ENCODE data around the gene LAPTM5.

LAPTM5 gene

DNA sequence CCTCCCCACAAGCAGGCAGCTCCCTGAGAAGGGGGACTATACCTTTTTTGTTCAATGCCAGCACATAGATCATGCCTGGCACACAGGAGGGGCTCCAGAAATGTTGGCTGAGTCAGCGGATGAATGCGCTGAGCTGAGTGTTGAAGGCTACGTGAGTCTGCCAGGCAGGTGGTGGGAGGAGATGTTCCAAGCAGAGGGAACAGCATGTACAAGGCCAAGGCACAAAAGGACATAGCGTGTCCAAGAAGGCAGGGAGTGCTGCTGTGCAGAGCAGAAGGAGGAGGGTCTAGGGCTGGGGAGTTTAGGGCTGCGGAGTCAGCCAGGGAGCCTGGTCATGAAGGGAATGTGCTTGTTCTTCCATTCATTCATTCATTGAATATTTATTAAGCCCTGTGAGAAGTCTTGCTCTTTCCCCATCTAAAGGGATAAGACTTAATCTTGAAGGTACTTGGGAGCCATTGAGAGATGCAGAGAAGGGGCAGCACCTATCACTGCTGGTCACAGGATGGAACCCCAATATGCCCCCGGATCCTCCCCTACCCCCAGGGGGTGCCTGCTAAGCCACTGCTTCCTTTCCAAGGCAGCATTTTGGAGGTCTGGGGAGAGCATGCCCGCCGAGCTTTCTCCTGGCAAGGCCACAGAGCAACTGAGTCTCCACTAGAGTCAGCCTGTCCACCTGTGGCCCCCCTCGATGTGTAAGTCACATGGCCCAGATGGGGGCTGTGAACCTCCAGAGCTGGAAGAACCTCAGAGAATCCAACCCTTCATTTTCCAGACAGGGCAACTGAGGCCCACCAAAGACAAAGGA is 31.2 kb upstream of the LAPTM5 start:
- no peak for DNase-seq
- in situ Hi-C loops (cut with HindIII; ENCODE audit: low pct_ligation_motif_present, low pct_unique_long_range_greater_than_20kb, low sequenced_read_pairs), result no loop called here

DNA sequence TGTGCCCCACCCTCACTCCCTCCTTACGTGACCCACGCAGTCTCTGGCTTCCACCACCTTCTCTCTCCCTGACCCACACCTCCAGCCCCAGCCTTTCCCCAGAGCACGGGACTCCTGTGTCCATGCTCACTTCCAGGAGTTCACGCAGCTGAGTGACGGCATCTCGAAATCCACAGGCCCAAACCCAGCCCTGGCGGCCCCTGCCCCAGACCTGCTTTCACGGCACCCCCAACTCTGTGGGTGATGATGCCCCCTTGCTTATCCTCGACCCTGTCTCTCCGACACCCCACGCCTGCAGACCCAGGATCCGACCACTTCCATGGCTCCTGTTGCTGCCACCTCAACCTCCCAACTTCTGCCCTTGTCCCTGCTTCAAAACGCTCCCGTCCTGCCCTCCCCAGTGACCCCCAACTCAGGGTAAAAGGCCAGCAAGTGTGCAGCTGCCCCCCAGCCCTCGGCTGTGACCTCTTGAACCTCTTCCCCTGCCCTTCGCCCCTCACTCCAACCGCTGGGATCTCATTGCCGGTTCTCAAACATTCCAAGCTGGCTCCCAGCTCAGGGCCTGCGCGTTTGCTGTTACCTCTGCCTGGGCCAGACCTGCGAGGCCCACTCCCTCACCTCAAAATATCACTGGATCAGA is 30.4 kb upstream of the LAPTM5 start:
- in situ Hi-C loops (cut with HindIII; ENCODE audit: low pct_ligation_motif_present, low pct_unique_long_range_greater_than_20kb, low sequenced_read_pairs), result no loop called here
- no peak for DNase-seq

DNA sequence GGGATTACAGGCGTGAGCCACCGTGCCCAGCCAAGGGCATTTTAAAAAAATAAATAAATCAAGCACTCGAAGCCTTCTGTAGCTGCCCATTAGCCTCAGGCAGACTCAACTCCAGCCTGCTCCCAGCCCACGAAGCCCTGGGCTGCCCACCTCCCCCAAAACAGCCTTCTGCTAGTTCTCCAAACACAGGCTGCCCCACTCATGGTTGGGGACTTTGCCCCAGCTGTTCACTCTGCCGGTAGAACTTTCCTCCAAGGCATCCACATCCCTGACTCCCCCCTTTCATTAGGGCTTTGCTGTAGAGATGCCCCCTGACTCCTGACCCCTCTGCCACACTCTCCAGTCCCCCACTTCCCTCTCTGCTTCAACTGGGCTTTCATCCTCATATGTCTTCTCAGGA is 29.7 kb upstream of the LAPTM5 start:
- DNase-seq, result no peak
- in situ Hi-C loops (cut with HindIII; ENCODE audit: low pct_ligation_motif_present, low pct_unique_long_range_greater_than_20kb, low sequenced_read_pairs), result no loop called here

DNA sequence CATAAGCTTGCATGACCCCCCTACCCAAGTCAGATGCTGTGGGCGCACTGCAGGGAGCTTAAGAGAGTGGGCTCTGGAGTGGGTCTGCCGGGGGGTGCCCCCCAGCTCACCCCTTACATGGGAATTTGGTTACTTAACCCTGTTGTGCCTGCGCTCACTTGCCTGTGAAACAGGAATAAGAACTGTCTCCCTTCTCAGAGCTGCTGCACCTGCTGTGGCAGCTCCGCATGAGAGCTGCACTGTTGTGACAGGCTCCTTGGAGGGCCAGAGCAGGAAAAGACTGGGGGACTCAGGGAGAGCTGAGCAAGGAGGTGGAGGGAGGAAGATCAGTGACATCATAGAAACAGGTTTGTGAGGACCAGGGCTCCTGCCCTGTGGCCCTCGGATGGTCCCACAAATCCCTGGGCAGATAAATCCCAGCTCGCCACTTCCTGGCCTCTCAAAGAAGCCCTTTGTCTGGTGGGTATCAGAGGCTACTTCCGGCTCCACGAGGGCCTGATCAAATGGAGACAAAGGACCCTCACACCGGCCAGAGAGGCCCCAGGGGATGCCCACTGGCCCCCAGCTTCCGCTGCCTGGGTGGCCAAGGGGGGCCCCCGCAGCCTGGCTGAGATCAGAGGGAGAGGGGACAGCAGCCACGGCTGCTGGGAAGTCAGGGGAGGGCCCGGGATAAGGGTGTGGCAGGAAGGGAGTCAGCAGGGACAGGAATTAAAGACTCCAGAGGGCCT is 28.9 kb upstream of the LAPTM5 start:
- in situ Hi-C loops (cut with HindIII; ENCODE audit: low pct_ligation_motif_present, low pct_unique_long_range_greater_than_20kb, low sequenced_read_pairs), result no loop called here
- DNase-seq, result no peak

DNA sequence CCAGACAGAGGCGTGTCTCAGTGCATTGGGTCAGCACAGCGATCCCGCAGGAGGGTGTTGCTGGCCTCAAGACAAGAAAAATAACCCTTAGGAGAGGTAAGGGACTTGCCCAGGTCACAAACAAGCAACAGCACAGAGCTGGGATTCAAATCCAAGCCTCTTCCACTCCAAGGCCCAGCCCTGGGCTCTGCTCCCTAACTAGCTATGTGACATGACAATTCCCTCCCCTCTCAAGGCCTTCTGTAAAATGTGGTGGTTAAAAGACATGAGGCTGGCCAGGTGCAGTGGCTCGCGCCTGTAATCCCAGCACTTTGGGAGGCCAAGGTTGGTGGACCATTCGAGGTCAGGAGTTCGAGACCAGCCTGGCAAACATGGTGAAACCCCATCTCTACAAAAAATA is 28.1 kb upstream of the LAPTM5 start:
- no peak for DNase-seq

DNA sequence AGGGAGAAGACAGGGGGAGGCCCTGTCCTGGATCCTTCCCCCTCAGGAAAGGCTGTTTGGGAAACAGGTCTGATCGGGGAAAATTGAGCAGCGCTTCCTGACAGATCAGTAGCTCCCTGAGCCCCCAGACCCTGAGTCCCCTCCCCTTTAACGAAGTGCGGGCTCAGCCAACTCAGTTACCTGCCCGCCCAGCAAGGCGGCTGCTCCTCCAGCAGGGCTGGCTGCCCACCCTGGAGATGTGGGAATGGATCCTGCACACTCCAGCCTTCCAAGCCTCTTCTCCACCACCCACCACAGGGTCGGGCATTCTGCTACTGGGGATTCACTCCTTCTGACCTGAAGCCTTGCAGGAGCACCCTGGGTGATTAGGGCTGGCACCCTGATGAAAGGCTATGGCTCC is 27.6 kb upstream of the LAPTM5 start:
- in situ Hi-C loops (cut with HindIII; ENCODE audit: low pct_ligation_motif_present, low pct_unique_long_range_greater_than_20kb, low sequenced_read_pairs), result no loop called here
- DNase-seq, result no peak

More for the DNA sequence above, 28.1 kb upstream of the LAPTM5 start:
- in situ Hi-C loops (cut with HindIII; ENCODE audit: low pct_ligation_motif_present, low pct_unique_long_range_greater_than_20kb, low sequenced_read_pairs), result no loop called here

DNA sequence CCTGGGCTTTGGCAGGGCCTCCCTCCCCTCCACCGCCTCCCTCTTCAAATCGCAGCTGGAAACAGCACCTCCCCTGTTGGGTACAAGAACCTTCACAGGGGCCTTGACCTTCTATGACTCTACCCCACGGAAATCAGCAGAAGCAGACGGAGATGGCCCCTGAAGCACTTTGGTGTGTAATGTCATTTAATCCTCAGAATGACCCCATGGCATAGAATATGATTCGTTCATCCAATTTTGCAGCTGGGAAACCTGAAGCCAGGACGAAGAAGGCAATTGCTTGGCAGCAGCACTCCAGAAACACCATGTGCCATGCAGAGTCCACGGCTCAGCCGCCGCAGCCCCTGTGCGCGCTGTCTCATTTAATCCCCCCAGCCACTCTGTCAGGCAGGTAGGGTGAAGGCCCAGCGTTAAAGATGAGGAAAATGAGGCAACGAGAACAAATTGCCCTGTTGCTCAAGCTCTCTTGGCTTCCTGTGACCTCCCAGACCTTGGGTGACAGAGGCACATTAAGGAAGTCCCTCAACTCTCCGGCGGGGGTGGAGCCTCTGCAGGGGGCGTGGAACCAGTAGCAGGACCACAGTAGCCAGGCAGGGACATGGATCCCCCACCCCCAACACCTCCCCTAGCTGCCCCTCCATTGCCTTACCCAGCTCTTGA is 25.8 kb upstream of the LAPTM5 start:
- in situ Hi-C loops (cut with HindIII; ENCODE audit: low pct_ligation_motif_present, low pct_unique_long_range_greater_than_20kb, low sequenced_read_pairs), result no loop called here
- no peak for DNase-seq

DNA sequence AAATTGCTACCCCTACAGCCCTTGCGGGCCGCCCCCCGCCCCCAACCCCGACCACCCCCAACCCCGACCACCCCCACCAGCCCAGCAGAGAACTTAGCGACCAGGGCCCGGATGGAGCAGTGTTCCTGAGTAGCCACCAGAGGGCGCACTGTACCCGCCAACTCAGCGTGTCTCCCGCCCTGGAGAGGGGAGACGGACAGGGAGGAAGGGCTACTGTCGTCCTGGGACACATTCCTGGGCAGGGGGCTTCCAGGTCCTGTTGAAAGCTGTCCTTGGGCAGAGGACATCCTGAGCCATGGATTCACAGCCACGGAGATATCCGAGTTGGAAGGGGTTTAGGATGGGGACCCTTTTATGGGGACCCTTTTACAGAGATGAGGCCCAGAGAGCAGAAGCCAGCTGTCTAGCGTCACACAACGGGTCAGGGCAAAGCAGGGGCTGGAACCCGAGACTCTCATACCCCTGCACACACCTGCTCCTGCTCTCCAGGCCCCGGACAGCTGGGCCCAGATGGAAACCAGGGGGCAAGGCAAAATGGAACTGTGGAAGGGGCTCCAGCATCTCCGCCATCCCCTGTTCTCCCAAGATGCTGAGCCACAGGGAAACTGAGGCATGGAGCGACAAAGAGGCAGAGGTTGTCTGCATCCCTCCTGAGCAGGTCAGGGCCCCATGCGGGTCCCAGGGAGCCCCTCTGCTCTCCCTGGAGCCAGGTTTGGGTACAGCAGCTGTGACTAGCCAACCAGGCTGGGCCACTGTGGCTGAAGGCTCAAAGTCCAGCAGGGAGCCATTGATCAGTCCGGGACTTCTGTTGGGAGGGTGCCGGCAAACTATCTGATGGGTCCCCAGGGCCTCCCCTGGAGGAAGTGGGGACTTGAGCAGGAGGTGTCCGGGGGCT is 25.0 kb upstream of the LAPTM5 start:
- in situ Hi-C loops (cut with HindIII; ENCODE audit: low pct_ligation_motif_present, low pct_unique_long_range_greater_than_20kb, low sequenced_read_pairs), result no loop called here
- peak; percentile 51 for DNase-seq

DNA sequence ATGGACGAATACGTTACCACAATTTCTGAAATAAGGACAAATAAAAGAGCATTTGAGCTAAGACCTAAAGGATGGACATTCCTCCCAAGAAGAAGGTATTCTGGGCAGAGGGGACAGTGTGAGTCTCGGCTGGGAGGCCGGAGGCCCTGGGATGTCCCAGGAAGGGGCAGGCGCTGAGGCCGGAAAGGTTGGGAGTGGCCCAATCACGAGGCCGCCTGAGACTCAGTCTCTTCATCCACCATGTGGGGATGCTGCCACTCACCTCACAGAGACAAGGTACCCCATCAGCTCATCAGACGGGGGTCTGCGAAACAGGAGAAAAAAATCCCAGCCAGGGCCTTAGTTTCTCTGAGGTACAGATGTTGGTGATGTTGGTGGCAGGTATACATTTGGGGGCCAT is 24.3 kb upstream of the LAPTM5 start:
- in situ Hi-C loops (cut with HindIII; ENCODE audit: low pct_ligation_motif_present, low pct_unique_long_range_greater_than_20kb, low sequenced_read_pairs), result no loop called here
- DNase-seq, result no peak

DNA sequence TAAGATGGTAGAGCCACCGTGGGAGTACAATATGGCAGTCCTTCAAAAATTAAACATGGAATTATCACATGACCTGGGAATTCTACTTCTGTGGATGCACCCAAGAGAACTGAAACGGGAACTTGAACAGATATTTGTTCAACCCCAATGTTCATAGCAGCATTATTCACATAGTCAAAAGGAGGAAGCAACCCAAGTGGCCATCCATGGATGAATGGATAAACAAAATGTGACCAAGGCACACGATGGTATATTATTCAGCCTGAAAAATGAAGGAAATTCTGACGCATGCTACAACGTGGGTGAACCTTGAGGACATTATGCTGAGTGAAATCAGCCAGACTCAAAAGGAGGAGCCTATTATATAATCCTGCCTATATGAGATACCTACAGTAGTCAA is 22.8 kb upstream of the LAPTM5 start:
- no peak for DNase-seq
- in situ Hi-C loops (cut with HindIII; ENCODE audit: low pct_ligation_motif_present, low pct_unique_long_range_greater_than_20kb, low sequenced_read_pairs), result no loop called here

DNA sequence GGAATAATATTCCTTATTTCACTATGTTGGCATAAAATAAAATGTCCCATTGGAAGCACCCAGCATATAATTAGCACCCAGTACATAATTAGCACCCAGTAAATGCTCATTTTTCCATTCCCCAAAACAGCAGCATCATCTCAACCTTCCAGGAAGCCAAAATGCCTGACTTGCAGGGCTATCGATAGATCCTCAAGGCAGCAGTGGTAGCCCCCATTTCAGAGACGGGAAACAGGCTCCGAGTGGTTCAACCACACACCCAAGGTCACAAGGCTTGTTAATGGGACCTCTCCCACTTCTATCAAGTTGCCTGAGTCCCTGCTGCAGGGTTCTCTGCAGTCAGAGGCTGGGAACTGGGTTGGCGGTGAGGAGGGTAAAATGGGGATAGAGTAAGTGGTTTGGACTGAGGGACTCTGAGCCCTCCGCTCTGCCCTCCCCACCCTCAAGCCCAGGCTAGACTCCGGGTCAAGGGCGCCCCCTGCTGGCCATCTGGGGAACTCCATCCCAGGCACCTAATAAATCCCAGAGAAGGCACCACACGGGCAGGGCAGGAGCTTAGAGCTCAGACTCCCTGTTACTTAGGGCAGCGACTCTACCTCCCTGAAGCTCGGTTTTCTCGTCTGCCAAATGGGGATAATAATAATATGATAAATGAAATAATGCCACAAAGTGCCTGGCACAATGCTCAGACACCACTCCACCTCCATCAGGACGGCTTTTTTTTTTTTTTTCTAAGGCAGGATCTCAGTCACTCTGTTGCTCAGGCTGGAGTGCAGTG is 21.9 kb upstream of the LAPTM5 start:
- peak; percentile 66 for DNase-seq
- in situ Hi-C loops (cut with HindIII; ENCODE audit: low pct_ligation_motif_present, low pct_unique_long_range_greater_than_20kb, low sequenced_read_pairs), result no loop called here

DNA sequence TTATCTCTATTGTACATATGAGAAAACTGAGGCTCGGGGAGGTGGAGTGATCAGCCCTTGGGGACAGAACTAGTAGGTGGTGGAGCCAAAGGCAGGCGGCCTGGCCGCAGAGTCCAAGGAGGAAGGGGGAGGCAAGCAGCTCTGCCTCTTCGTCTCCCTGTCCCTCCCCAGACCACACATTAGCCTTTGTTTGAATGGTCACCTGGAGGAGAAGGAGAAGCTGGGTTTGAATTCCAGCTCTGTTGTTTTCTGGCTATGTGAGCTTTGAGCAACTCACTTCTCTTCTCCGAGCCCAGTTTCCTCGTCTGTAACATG is 21.4 kb upstream of the LAPTM5 start:
- in situ Hi-C loops (cut with HindIII; ENCODE audit: low pct_ligation_motif_present, low pct_unique_long_range_greater_than_20kb, low sequenced_read_pairs), result no loop called here
- no peak for DNase-seq

DNA sequence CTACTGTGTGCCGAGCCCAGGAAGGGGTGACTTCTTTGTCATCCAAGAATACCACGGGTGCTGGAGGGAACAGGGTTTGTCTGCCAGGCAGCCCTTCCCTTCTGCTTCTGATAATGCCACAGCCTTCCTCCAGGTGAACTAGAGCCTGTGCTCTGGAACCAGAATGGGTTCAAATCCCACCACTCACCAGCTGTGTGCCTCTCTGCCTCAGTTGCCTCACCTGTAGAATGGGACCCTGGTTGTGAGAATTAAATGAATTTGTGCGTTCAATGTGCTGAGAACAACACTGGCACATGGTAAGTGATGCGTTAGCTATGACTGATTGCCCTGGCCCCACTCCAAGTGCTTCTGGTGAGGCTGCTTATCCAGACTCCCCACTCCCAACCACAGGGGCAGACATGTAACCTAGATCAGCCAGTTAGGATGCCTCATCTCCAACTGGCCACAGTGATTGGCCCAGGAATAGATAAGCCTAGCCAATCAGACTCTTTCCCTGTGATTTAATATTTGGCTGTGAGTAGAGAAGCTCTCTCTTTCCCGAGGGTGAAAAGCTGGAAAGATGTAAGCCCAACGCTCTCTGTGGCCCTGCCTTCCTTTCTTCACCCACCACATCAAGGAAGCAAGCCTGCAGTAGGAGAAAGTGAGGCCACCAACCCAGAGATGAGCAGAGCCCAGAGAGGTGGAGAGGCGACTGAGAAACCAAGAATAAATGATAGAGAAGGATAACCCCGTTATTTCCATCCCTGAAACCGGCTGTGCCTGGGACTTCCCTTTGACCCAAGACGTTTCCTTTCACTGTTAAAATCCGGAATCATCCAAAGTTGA is 20.8 kb upstream of the LAPTM5 start:
- in situ Hi-C loops (cut with HindIII; ENCODE audit: low pct_ligation_motif_present, low pct_unique_long_range_greater_than_20kb, low sequenced_read_pairs), result no loop called here
- peak; percentile 93 for DNase-seq

DNA sequence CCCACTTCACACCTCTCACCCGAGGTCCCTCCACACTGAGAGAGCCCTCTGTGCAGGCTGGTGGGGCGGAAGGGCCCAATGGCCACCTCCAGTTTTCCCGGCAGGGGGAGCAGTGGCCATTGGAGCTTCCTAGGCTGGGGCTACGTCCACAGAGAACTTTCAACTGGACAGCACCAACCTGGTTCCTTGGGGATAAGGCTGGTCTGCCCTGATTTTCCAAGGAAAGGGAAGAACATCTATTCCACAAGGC is 20.3 kb upstream of the LAPTM5 start:
- DNase-seq, result no peak
- in situ Hi-C loops (cut with HindIII; ENCODE audit: low pct_ligation_motif_present, low pct_unique_long_range_greater_than_20kb, low sequenced_read_pairs), result no loop called here

DNA sequence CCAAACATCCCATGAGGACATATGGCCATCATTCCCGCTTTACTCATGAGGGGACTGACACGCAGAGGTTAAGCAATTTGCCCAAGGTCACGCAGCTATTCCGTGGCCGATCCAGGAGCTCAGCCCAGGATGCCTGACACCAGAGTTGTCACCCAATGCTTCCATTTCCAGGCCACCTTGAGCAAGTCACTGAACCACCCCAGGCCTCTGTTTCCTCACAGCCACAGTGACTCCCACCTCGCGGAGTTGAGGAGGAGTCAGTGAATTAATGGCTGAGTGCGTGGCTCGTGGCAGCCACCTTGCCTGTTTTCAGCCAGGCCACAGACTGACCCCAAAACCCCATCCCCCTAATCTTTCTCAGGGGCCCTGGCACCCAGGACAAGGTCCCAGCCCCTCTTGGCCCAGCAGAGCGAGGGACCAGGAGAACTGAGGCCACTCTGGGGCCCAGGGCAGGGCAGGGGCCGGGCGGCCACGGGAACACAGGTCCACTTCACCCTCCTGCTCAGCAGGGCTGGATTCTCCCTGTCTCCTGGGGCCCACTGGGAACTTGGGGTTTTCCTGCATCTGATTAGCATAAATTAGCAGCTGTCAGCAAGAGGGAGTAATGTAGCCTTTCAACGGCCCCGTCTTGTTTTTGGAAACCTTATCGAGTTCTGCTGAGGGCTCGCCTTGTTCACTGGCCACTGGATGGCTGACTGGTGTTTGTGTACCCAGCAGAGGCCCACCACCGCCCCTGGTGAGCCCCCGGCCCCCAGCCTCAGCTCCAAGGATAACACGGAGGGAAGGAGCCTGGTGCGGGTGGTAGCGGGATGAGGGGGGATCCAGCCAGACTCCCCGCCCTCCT is 19.7 kb upstream of the LAPTM5 start:
- in situ Hi-C loops (cut with HindIII; ENCODE audit: low pct_ligation_motif_present, low pct_unique_long_range_greater_than_20kb, low sequenced_read_pairs), result no loop called here
- no peak for DNase-seq

Measured in ACHN (cell line).